ENCODE measurements around the gene SHE.

- TF ChIP-seq POLR2A (IDR thresholded peaks at IDR 0.05; ENCODE audit: low read depth, low read length): no peak
- no peak for TF ChIP-seq POLR2AphosphoS5 (IDR thresholded peaks at IDR 0.05; ENCODE audit: low read depth, low read length)
These were observed 518 bp upstream of the SHE start for GRCh38 chr1:154502744-154503115.
